Endothelial cell of umbilical vein (primary cell): ENCODE measurements around the gene CEP43.

Experiments
- EZH2 ChIP-seq: IDR thresholded peaks from 2 replicates; pipeline ENCODE4 v1.6.1; 2012; ENCODE audit warnings: borderline replicate concordance, low read depth, mild to moderate bottlenecking, moderate library complexity, low read length, inconsistent platforms; ENCODE audit not compliant: severe bottlenecking
- FOS ChIP-seq: IDR thresholded peaks from 2 replicates; pipeline ENCODE4 v1.6.1; 2011; ENCODE audit warnings: mild to moderate bottlenecking, low read length, moderate library complexity, borderline replicate concordance; ENCODE audit not compliant: insufficient read depth
- POLR2A ChIP-seq: IDR thresholded peaks from 2 replicates; pipeline ENCODE4 v1.6.1; 2012; ENCODE audit warnings: low read depth, mild to moderate bottlenecking, control low read depth, low read length
- POLR2AphosphoS5 ChIP-seq: IDR thresholded peaks from 2 replicates; pipeline ENCODE4 v1.6.1; 2012; ENCODE audit warnings: low read depth, mild to moderate bottlenecking, control low read depth, low read length, moderate library complexity; ENCODE audit not compliant: insufficient read depth
- TF ChIP-seq, protein P1 (sequence below), 2 donors: IDR thresholded peaks; 1 replicate in 1 of 2; 2 replicates in 1 of 2; pipeline ENCODE4 v1.5.1; 2011; ENCODE audit warnings: low read length in 2 of 2, mild to moderate bottlenecking in 2 of 2, moderate library complexity in 2 of 2, control low read depth in 1 of 2, inconsistent platforms in 1 of 2, low read depth in 1 of 2; ENCODE audit not compliant: insufficient read depth in 1 of 2; ENCODE audit errors: extremely low read depth in 1 of 2

GRCh38 chr6:166955865-166956443 lies 43.2 kb upstream of the CEP43 start:
- no peak for TF ChIP-seq EZH2
- TF ChIP-seq, protein P1, sequence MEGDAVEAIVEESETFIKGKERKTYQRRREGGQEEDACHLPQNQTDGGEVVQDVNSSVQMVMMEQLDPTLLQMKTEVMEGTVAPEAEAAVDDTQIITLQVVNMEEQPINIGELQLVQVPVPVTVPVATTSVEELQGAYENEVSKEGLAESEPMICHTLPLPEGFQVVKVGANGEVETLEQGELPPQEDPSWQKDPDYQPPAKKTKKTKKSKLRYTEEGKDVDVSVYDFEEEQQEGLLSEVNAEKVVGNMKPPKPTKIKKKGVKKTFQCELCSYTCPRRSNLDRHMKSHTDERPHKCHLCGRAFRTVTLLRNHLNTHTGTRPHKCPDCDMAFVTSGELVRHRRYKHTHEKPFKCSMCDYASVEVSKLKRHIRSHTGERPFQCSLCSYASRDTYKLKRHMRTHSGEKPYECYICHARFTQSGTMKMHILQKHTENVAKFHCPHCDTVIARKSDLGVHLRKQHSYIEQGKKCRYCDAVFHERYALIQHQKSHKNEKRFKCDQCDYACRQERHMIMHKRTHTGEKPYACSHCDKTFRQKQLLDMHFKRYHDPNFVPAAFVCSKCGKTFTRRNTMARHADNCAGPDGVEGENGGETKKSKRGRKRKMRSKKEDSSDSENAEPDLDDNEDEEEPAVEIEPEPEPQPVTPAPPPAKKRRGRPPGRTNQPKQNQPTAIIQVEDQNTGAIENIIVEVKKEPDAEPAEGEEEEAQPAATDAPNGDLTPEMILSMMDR (IDR thresholded peaks at IDR 0.05; ENCODE audit: extremely low read depth in 1 of 2, insufficient read depth in 1 of 2, low read depth in 1 of 2, low read length in 2 of 2) = no peak
- TF ChIP-seq POLR2A = no peak
- TF ChIP-seq FOS = no peak
- no peak for TF ChIP-seq POLR2AphosphoS5
